NT2/D1 (cell line): Measurements from ENCODE around the gene ARHGAP28.
"Not testable (repeated sequence)": the region's sequence is repeated elsewhere in the genome, so short reads cannot be mapped to it uniquely, and the experiment has no call there.

Experiments
- DNase-seq: peaks from one replicate; pipeline ENCODE4 v3.0.0-alpha.2; 2011; ENCODE audit warnings: low read depth, low spot score
- H3K27me3 ChIP-seq: 2 replicates; pipeline ENCODE4 v1.6.0; 2011; ENCODE audit warnings: mild to moderate bottlenecking; ENCODE audit not compliant: insufficient read length, insufficient read depth
- H3K36me3 ChIP-seq: 2 replicates; pipeline ENCODE4 v1.6.1; 2011; ENCODE audit warnings: mild to moderate bottlenecking, low read length, mixed read lengths; ENCODE audit not compliant: insufficient read depth, insufficient read length
- H3K4me1 ChIP-seq: 2 replicates; pipeline ENCODE4 v1.5.1; 2011; ENCODE audit not compliant: insufficient read depth, insufficient read length
- H3K4me3 ChIP-seq: 2 replicates; pipeline ENCODE4 v1.5.1; 2011; ENCODE audit warnings: low read depth; ENCODE audit not compliant: insufficient read length
- H3K9ac ChIP-seq: 2 replicates; pipeline ENCODE4 v1.6.0; 2011; ENCODE audit warnings: low read depth; ENCODE audit not compliant: insufficient read length
- H3K9me3 ChIP-seq: 2 replicates; pipeline ENCODE4 v1.5.1; 2011; ENCODE audit warnings: mild to moderate bottlenecking, low read length; ENCODE audit not compliant: insufficient read depth
- SUZ12 ChIP-seq: IDR thresholded peaks from 2 replicates; pipeline ENCODE4 v1.6.1; 2011; ENCODE audit not compliant: insufficient read length, insufficient read depth; ENCODE audit errors: extremely low read depth
- YY1 ChIP-seq: IDR thresholded peaks from 2 replicates; pipeline ENCODE4 v1.6.1; 2011; ENCODE audit not compliant: insufficient read length, insufficient read depth
- ZNF274 ChIP-seq: IDR thresholded peaks from 2 replicates; pipeline ENCODE4 v1.6.1; 2011; ENCODE audit warnings: mild to moderate bottlenecking, low read depth, low read length

ARHGAP28 gene

DNA sequence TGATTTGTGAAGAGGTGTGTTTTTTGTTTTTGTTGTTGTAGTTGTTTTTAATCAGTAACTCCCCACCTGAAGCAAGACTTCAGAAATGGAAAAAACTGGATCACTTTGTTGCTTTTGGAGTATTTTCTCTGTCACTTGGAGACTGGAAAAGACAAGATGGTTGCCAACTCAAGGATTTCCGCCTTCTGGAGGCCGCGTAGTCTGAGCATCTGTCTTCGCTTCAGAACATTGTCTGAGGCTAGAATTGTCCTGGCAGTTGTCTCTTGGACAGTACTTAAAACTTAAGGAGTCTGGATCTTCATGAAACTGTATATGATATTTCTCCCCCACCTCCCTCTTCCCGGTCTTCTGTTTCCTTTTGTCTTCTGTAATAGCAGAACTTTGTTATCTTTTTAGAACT lies 67.7 kb downstream of the ARHGAP28 start:
- Histone ChIP-seq H3K9me3 (no peaks in the 10 kb centered on the region), H3K9ac (no peak overlapping the region), H3K4me1 (no peaks in the 10 kb centered on the region), H3K4me3 (no peak overlapping the region), H3K36me3 (no peaks in the 10 kb centered on the region), H3K27me3 (no peaks in the 10 kb centered on the region)
- DNase-seq = no peak
- TF ChIP-seq ZNF274 (no peak), YY1 (no peak), SUZ12 (no peak)

DNA sequence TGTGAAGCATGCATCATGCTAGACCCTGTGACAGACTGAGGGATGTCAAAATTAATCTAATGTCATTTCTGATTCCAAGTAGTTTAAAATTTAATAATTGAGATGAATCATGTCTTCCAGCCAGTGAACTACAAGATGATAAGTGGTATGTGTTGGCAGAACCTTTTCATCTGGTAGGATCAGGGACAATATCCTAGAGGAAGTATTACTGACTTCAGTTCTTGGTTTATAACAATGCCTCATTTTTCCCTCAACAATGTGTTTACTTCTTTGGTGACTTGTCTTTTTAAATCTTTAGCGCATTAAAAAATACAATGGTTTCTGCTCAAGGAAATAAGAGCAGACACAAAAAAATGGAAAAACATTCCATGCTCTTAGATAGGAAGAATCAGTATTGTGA lies 69.4 kb downstream of the ARHGAP28 start:
- H3K36me3 ChIP-seq = no peaks in the 10 kb centered on the region
- no peaks in the 10 kb centered on the region; the same call in 1 of the 2 replicates for H3K9me3 ChIP-seq
- no peak overlapping the region for H3K9ac ChIP-seq
- TF ChIP-seq YY1 = no peak
- TF ChIP-seq SUZ12 = no peak
- no peak for TF ChIP-seq ZNF274
- H3K4me3 ChIP-seq = no peak overlapping the region
- no peaks in the 10 kb centered on the region for H3K4me1 ChIP-seq
- no peak for DNase-seq
- no peaks in the 10 kb centered on the region for H3K27me3 ChIP-seq

DNA sequence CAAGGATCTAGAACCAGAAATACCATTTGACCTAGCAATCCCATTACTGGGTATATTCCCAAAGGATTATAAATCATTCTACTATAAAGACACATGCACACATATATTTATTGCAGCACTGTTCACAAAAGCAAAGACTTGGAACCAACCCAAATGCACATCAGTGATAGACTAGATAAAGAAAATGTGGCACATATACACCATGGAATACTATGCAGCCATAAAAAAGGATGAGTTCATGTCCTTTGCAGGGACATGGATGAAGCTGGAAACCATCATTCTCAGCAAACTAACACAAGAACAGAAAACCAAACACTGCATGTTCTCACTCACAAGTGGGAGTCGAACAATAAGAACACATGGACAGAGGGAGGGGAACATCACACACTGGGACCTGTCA lies 70.8 kb downstream of the ARHGAP28 start:
- not testable (repeated sequence) for DNase-seq, H3K9me3 ChIP-seq, H3K36me3 ChIP-seq, H3K9ac ChIP-seq, H3K27me3 ChIP-seq, H3K4me1 ChIP-seq, H3K4me3 ChIP-seq

GRCh38 chr18:6807515-6808257 lies 78.2 kb downstream of the ARHGAP28 start:
- DNase-seq = no peak
- Histone ChIP-seq H3K4me1 (no peaks in the 10 kb centered on the region), H3K4me3 (no peak overlapping the region), H3K9me3 (no peaks in the 10 kb centered on the region; the same call in 1 of the 2 replicates), H3K9ac (no peak overlapping the region), H3K27me3 (no peaks in the 10 kb centered on the region), H3K36me3 (no peaks in the 10 kb centered on the region)
- no peak for TF ChIP-seq YY1
- no peak for TF ChIP-seq SUZ12
- no peak for TF ChIP-seq ZNF274

DNA sequence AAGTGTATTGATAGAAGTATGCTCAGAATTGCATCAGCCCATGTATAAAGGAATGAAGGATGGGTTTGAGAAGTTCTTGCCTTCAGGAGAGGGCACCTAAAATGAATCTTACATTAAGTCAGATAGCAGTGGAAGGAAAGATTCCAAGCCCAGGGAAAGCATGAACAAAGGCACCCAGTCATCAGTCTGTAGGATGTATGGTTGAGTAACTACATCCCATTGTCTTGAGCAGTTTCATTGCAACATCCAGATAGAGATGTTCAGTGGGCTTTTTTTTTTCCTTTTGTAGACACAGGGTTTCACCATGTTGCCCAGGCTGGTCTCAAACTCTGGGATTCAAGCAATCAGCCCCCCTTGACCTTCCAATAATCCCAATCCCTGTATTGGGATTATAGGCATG lies 80.7 kb downstream of the ARHGAP28 start:
- Histone ChIP-seq H3K4me3 (no peak overlapping the region), H3K4me1 (no peaks in the 10 kb centered on the region), H3K27me3 (no peaks in the 10 kb centered on the region), H3K9ac (no peak overlapping the region), H3K9me3 (no peaks in the 10 kb centered on the region), H3K36me3 (no peaks in the 10 kb centered on the region)
- DNase-seq = no peak
- TF ChIP-seq YY1 (no peak), SUZ12 (no peak), ZNF274 (no peak)

- Histone ChIP-seq H3K27me3 (no peaks in the 10 kb centered on the region), H3K9me3 (no peaks in the 10 kb centered on the region), H3K4me3 (no peak overlapping the region), H3K4me1 (no peaks in the 10 kb centered on the region), H3K36me3 (no peaks in the 10 kb centered on the region), H3K9ac (no peak overlapping the region)
- no peak for TF ChIP-seq YY1
- no peak for TF ChIP-seq SUZ12
- TF ChIP-seq ZNF274 = no peak
- no peak for DNase-seq
These were observed 82.3 kb downstream of the ARHGAP28 start for GRCh38 chr18:6811816-6812215.

DNA sequence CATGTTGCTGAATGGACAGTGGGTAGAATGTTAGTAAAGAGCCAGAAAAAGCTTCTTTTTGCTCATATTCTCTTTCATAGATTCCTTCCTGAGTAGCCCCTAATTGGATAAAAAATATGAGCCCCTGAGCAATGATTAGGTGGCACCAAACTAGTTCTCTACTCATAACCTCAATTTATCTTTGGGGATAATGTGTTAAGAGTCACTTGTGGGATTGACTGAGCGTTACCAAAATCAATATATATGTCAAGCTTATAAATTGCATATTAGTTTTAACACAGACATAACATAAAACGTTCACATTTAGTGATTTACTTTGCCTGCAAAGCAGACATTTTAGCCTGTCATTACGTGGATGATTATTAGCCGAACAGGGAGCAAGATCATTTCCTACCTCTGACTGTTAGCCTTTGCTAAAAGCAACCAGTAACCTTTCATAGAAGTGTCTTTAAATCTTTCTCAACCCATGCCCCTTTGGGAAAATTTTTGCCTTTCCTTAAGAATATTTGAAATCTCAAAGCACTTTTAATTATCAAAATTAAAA lies 85.4 kb downstream of the ARHGAP28 start:
- TF ChIP-seq YY1 (no peak), SUZ12 (no peak), ZNF274 (no peak)
- H3K4me3 ChIP-seq = no peak overlapping the region
- no peak overlapping the region for H3K9ac ChIP-seq
- H3K27me3 ChIP-seq = no peaks in the 10 kb centered on the region
- H3K36me3 ChIP-seq = no peaks in the 10 kb centered on the region
- H3K9me3 ChIP-seq = no peaks in the 10 kb centered on the region
- no peak for DNase-seq
- H3K4me1 ChIP-seq = no peaks in the 10 kb centered on the region

GRCh38 chr18:6816154-6816553 lies 86.6 kb downstream of the ARHGAP28 start:
- no peak for DNase-seq
- no peaks in the 10 kb centered on the region for H3K4me1 ChIP-seq
- no peak overlapping the region for H3K4me3 ChIP-seq
- TF ChIP-seq YY1 = no peak
- TF ChIP-seq ZNF274 = no peak
- TF ChIP-seq SUZ12 = no peak
- H3K9me3 ChIP-seq = no peaks in the 10 kb centered on the region
- no peaks in the 10 kb centered on the region for H3K36me3 ChIP-seq
- H3K27me3 ChIP-seq = no peaks in the 10 kb centered on the region
- no peak overlapping the region for H3K9ac ChIP-seq
